Smooth muscle cell (in vitro differentiated cells): Measurements from ENCODE around the gene LAX1. TPM values are rescaled to one million over a fixed set of nuclear protein-coding genes. Genes with fewer than 3 reads are reported as not detected.
A peak's percentile ranks its signal among the peaks of the same experiment; 100 is the strongest.
"Not testable (repeated sequence)": the region's sequence is repeated elsewhere in the genome, so short reads cannot be mapped to it uniquely, and the experiment has no call there.

Source experiments
- DNase-seq: peaks from one replicate; lab custom pipeline; 2025; ENCODE audit not compliant: unreplicated experiment; lab: John Stamatoyannopoulos, UW
- H2AFZ ChIP-seq: fragments of 200-600 bp; sonication (generic); 2 replicates; pipeline ENCODE4 v1.6.0; 2016; ENCODE audit warnings: antibody characterized with exemption, low read depth, mild to moderate bottlenecking
- H3F3A ChIP-seq: fragments of 200-600 bp; sonication (generic); 2 replicates; pipeline ENCODE4 v1.6.0; 2017; ENCODE audit warnings: antibody characterized with exemption, low read depth
- H3K27ac ChIP-seq: fragments of 200-600 bp; sonication (generic); 2 replicates; pipeline ENCODE4 v1.5.1; 2016; ENCODE audit warnings: low read depth, mild to moderate bottlenecking
- H3K27me3 ChIP-seq: fragments of 200-600 bp; sonication (generic); 2 replicates; pipeline ENCODE4 v1.6.1; 2016; ENCODE audit warnings: low read depth, mild to moderate bottlenecking
- H3K36me3 ChIP-seq: fragments of 200-600 bp; sonication (generic); 2 replicates; pipeline ENCODE4 v1.5.1; 2016; ENCODE audit warnings: low read depth
- H3K4me1 ChIP-seq: fragments of 200-600 bp; sonication (generic); 2 replicates; pipeline ENCODE4 v1.5.1; 2016; ENCODE audit warnings: low read depth
- H3K4me2 ChIP-seq: fragments of 200-600 bp; sonication (generic); 2 replicates; pipeline ENCODE4 v1.6.0; 2016; ENCODE audit warnings: mild to moderate bottlenecking
- H3K4me3 ChIP-seq: fragments of 200-600 bp; sonication (generic); 2 replicates; pipeline ENCODE4 v1.5.1; 2016; ENCODE audit warnings: mild to moderate bottlenecking
- H3K79me2 ChIP-seq: fragments of 200-600 bp; sonication (generic); 2 replicates; pipeline ENCODE4 v1.6.0; 2016; ENCODE audit warnings: low read depth, mild to moderate bottlenecking
- H3K9ac ChIP-seq: fragments of 200-600 bp; sonication (generic); 2 replicates; pipeline ENCODE4 v1.6.0; 2016; ENCODE audit warnings: low read depth
- H3K9me3 ChIP-seq: fragments of 200-600 bp; sonication (generic); replicated peaks from 2 replicates; pipeline ENCODE4 v1.5.1; 2016; ENCODE audit warnings: low read depth
- H4K20me1 ChIP-seq: fragments of 200-600 bp; sonication (generic); 2 replicates; pipeline ENCODE4 v1.6.0; 2016; ENCODE audit warnings: low read depth
- WGBS: methylation state at CpG from one replicate; pipeline ENCODE4 v1.1.7; 2016; ENCODE audit warnings: low lambda C conversion rate; 5-methylcytosine and 5-hydroxymethylcytosine counted together
- polyA plus RNA-seq: library from polyadenylated mRNA; unstranded; fragments of >200 nt; fragmentation: Nextera tagmentation; extraction: Ambion mirVana; gene quantifications from 2 replicates; pipeline ENCODE4 v1.2.1, GENCODE V29; 2016
- total RNA-seq: library from RNA; depleted of rRNA; stranded (reverse); fragments of >200 nt; gene quantifications from 2 replicates; pipeline ENCODE4 v1.2.3, GENCODE V29; 2014
- TF ChIP-seq, protein P1 (sequence below): fragments of 200-600 bp; sonication (generic); IDR thresholded peaks from 2 replicates; pipeline ENCODE4 v1.5.1; 2017; ENCODE audit warnings: borderline replicate concordance, mild to moderate bottlenecking, antibody characterized with exemption; ENCODE audit not compliant: insufficient read depth, poor library complexity, severe bottlenecking

The LAX1 gene
- total and polyA plus RNA-seq, 2 experiments from 2014 or later = 0.27 to 0.36 TPM

DNA sequence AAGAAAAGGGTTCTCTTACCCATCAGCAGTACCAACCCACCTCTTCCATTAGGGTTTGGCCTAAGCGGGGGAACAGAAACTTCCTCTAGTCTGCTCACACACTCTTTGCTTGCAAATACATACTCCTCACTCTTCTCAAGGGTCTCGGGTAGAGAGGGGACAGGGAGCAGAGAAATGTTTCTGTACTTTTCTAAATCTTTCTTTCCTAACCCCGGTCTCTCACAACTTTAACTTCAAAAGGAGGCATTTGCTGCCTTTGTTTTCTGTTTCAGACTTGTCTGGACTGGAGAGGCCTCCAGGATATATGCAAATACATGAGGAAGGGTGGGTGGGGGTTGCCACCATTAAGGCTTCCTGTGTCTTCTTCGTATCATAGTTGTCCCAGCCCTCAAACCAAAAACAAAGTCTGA lies 10.5 kb upstream of the LAX1 start:
- H3K9ac ChIP-seq = no peak overlapping the region
- WGBS = 57% methylated on average over 4 of the region's 4 CpGs
- TF ChIP-seq, protein P1, sequence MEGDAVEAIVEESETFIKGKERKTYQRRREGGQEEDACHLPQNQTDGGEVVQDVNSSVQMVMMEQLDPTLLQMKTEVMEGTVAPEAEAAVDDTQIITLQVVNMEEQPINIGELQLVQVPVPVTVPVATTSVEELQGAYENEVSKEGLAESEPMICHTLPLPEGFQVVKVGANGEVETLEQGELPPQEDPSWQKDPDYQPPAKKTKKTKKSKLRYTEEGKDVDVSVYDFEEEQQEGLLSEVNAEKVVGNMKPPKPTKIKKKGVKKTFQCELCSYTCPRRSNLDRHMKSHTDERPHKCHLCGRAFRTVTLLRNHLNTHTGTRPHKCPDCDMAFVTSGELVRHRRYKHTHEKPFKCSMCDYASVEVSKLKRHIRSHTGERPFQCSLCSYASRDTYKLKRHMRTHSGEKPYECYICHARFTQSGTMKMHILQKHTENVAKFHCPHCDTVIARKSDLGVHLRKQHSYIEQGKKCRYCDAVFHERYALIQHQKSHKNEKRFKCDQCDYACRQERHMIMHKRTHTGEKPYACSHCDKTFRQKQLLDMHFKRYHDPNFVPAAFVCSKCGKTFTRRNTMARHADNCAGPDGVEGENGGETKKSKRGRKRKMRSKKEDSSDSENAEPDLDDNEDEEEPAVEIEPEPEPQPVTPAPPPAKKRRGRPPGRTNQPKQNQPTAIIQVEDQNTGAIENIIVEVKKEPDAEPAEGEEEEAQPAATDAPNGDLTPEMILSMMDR = no peak
- H3K4me2 ChIP-seq = no peak overlapping the region
- no peak overlapping the region for H3K4me3 ChIP-seq
- H2AFZ ChIP-seq = no peak overlapping the region
- peak overlapping the region; percentile 44 for H3K27ac ChIP-seq
- H3K27me3 ChIP-seq = no peaks in the 10 kb centered on the region
- no peaks in the 10 kb centered on the region for H3K79me2 ChIP-seq
- H4K20me1 ChIP-seq = no peaks in the 10 kb centered on the region
- no peak for DNase-seq
- H3K4me1 ChIP-seq = no peaks in the 10 kb centered on the region
- peaks cover 2% of the 10 kb centered on the region for H3F3A ChIP-seq
- H3K9me3 ChIP-seq = no peaks in the 10 kb centered on the region
- H3K36me3 ChIP-seq = no peaks in the 10 kb centered on the region

DNA sequence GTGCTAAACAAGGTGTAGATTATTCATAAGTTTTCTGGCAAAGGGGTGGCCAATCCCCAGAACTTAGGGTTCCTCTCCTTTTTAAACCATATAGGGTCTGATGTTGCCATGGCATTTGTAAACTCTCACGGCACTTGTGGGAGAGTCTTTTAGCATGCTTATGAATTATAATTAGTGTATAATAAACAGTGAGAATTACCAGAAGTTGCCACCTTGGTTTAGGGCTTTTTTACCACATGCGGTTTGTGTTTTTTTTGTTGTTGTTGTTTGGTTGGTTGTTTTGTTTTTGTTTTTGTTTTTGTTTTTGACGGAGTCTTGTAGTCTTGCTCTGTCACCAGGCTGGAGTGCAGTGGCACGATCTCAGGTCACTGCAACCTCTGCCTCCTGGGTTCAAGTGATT lies 8.9 kb upstream of the LAX1 start:
- no peak for DNase-seq
- no peaks in the 10 kb centered on the region for H4K20me1 ChIP-seq
- H3K4me1 ChIP-seq = no peaks in the 10 kb centered on the region
- H3F3A ChIP-seq = peaks cover 4% of the 10 kb centered on the region
- H3K9ac ChIP-seq = no peak overlapping the region
- no peaks in the 10 kb centered on the region for H3K36me3 ChIP-seq
- H3K27ac ChIP-seq = peak overlapping the region; percentile 72
- H2AFZ ChIP-seq = no peak overlapping the region
- WGBS = 82% methylated on average over 4 of the region's 4 CpGs
- H3K79me2 ChIP-seq = no peaks in the 10 kb centered on the region
- TF ChIP-seq, protein P1 = no peak
- H3K27me3 ChIP-seq = no peaks in the 10 kb centered on the region
- H3K4me2 ChIP-seq = no peak overlapping the region
- no peak overlapping the region for H3K4me3 ChIP-seq
- no peaks in the 10 kb centered on the region for H3K9me3 ChIP-seq

DNA sequence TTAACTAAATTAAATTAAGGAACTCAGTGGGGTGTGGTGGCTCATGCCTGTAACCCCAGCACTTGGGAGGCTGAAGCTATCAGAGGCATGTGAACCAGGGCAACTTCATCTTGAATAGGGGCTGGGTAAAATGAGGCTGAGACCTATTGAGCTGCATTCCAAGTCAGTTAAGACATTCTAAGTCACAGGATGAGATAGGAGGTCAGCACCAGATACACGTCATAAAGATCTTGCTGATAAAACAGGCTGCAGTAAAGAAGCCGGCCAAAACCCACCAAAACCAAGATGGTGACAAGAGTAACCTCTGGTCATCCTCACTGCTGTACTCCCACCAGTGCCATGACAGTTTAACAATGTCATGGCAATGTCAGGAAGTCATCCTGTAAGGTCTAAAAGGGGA lies 6.2 kb upstream of the LAX1 start:
- H3K9me3 ChIP-seq, H3K79me2 ChIP-seq, DNase-seq, H3F3A ChIP-seq, H3K4me3 ChIP-seq, H3K9ac ChIP-seq, H3K27ac ChIP-seq, H4K20me1 ChIP-seq, H3K36me3 ChIP-seq, H2AFZ ChIP-seq, H3K27me3 ChIP-seq, H3K4me1 ChIP-seq, H3K4me2 ChIP-seq: not testable (repeated sequence)
- WGBS = 10% methylated on average over 2 of the region's 2 CpGs

DNA sequence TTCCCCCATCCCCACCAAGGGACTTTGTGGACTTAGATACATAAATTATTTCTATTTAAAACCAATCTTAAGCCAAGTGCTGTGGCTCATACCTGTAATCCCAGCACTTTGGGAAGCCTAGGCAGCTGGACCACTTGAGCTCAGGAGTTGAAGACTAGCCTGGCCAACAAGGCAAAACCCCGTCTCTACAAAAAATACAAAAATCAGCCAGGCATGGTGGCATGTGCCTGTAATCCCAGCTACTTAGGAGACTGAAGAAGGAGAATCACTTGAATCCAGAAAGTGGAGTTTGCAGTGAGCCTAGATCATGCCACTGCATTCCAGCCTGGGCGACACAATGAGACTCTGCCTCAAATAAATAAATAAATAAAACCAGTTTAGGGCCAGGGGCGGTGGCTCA lies 4.5 kb upstream of the LAX1 start:
- no peaks in the 10 kb centered on the region for H3K27me3 ChIP-seq
- no peak overlapping the region for H3K9ac ChIP-seq
- no peak overlapping the region for H2AFZ ChIP-seq
- 89% methylated on average over 3 of the region's 3 CpGs for WGBS
- H3K9me3 ChIP-seq = no peaks in the 10 kb centered on the region
- TF ChIP-seq, protein P1 = no peak
- no peaks in the 10 kb centered on the region for H3K4me1 ChIP-seq
- H3K79me2 ChIP-seq = no peaks in the 10 kb centered on the region
- peaks cover 4% of the 10 kb centered on the region for H3F3A ChIP-seq
- H3K4me3 ChIP-seq = no peak overlapping the region
- no peaks in the 10 kb centered on the region for H4K20me1 ChIP-seq
- no peak for DNase-seq
- H3K27ac ChIP-seq = no peak overlapping the region
- no peaks in the 10 kb centered on the region for H3K36me3 ChIP-seq
- H3K4me2 ChIP-seq = no peak overlapping the region

DNA sequence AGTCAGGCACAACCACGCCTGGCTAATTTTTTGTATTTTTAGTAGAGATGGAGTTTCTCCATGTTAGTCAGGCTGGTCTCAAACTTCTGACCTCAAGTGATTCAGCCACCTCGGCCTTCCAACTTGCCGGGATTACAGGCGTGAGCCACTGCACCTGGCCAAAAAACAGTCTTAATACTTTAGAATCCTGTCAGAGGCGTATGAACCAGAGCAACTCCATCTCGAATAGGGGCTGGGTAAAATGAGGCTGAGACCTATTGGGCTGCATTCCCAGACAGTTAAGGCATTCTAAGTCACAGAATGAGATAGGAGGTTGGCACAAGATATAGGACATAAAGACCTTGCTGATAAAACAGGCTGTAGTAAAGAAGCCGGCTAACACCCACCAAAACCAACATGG lies 3.0 kb upstream of the LAX1 start:
- not testable (repeated sequence) for DNase-seq, H4K20me1 ChIP-seq, H3K4me2 ChIP-seq, H3K79me2 ChIP-seq, H2AFZ ChIP-seq, H3K9ac ChIP-seq, H3K36me3 ChIP-seq, H3K27me3 ChIP-seq, H3F3A ChIP-seq, H3K4me1 ChIP-seq, H3K9me3 ChIP-seq, H3K27ac ChIP-seq, H3K4me3 ChIP-seq
- WGBS = 40% methylated on average over 7 of the region's 7 CpGs
